ENCODE measurements around the gene PHC2. TPM values are rescaled to one million over a fixed set of nuclear protein-coding genes. Genes with fewer than 3 reads are reported as not detected.

Gene PHC2
- total and polyA plus RNA-seq, 8 donors: 70.8 to 140 (median 109) TPM

GRCh38 chr1:33280091-33280661 lies 150.7 kb downstream of the PHC2 start:
- TF ChIP-seq POLR2AphosphoS5 (IDR thresholded peaks at IDR 0.05): no peak
- no peak for TF ChIP-seq EP300 (IDR thresholded peaks at IDR 0.05)
- TF ChIP-seq CTCF (IDR thresholded peaks at IDR 0.05): no peak
- no peak for TF ChIP-seq POLR2A (IDR thresholded peaks at IDR 0.05)
- Histone ChIP-seq H3K27ac (no peak overlapping the region), H3K4me3 (no peak overlapping the region), H3K9me3 (no peaks in the 10 kb centered on the region), H3K36me3 (peaks cover 35 to 95% (median 86%) of the 10 kb centered on the region in 4 donors), H3K4me1 (peaks cover 0 to 1% (median 0%) of the 10 kb centered on the region in 4 donors), H3K27me3 (no peaks in the 10 kb centered on the region)
- intact Hi-C loops (cut with DNase I; ENCODE audit: low total_unique reads): no loop called here
- no peak for DNase-seq
- WGBS, 5 donors: 95 to 97% (median 96%) methylated on average over 24 to 29 of the region's 29 CpGs

GRCh38 chr1:33277488-33278084 lies 153.3 kb downstream of the PHC2 start:
- H3K4me3 ChIP-seq: no peak overlapping the region
- H3K27me3 ChIP-seq: no peaks in the 10 kb centered on the region
- DNase-seq: no peak
- no peaks in the 10 kb centered on the region for H3K9me3 ChIP-seq
- peaks cover 35 to 69% (median 66%) of the 10 kb centered on the region in 4 donors for H3K36me3 ChIP-seq
- H3K27ac ChIP-seq: no peak overlapping the region
- intact Hi-C loops (cut with DNase I; ENCODE audit: low total_unique reads): no loop called here
- H3K4me1 ChIP-seq: peaks cover 0 to 22% (median 2%) of the 10 kb centered on the region in 4 donors
- no peak for TF ChIP-seq POLR2AphosphoS5 (IDR thresholded peaks at IDR 0.05)
- TF ChIP-seq POLR2A (IDR thresholded peaks at IDR 0.05): no peak
- no peak for TF ChIP-seq EP300 (IDR thresholded peaks at IDR 0.05)
- TF ChIP-seq CTCF (IDR thresholded peaks at IDR 0.05): no peak
- WGBS, 5 donors: 88 to 95% (median 93%) methylated on average over 11 of the region's 11 CpGs

GRCh38 chr1:33276573-33277298 lies 154.2 kb downstream of the PHC2 start:
- Histone ChIP-seq H3K36me3 (peaks cover 26 to 60% (median 58%) of the 10 kb centered on the region in 4 donors), H3K27ac (no peak overlapping the region), H3K27me3 (no peaks in the 10 kb centered on the region), H3K4me1 (peaks cover 0 to 31% (median 8%) of the 10 kb centered on the region in 4 donors), H3K9me3 (no peaks in the 10 kb centered on the region), H3K4me3 (no peak overlapping the region)
- intact Hi-C loops (cut with DNase I; ENCODE audit: low total_unique reads): no loop called here
- DNase-seq: no peak
- WGBS, 5 donors: 86 to 90% (median 89%) methylated on average over 21 to 30 of the region's 30 CpGs
- no peak for TF ChIP-seq CTCF (IDR thresholded peaks at IDR 0.05)
- TF ChIP-seq EP300 (IDR thresholded peaks at IDR 0.05): no peak
- no peak for TF ChIP-seq POLR2A (IDR thresholded peaks at IDR 0.05)
- no peak for TF ChIP-seq POLR2AphosphoS5 (IDR thresholded peaks at IDR 0.05)

- H3K4me1 ChIP-seq: peaks cover 0 to 38% (median 14%) of the 10 kb centered on the region in 4 donors
- no peaks in the 10 kb centered on the region for H3K9me3 ChIP-seq
- no peak overlapping the region for H3K27ac ChIP-seq
- peaks cover 19 to 56% (median 50%) of the 10 kb centered on the region in 4 donors for H3K36me3 ChIP-seq
- no peak overlapping the region for H3K4me3 ChIP-seq
- no peak for TF ChIP-seq CTCF (IDR thresholded peaks at IDR 0.05)
- no peak for TF ChIP-seq POLR2AphosphoS5 (IDR thresholded peaks at IDR 0.05)
- intact Hi-C loops (cut with DNase I; ENCODE audit: low total_unique reads): no loop called here
- no peaks in the 10 kb centered on the region for H3K27me3 ChIP-seq
- WGBS, 5 donors: 95 to 97% (median 96%) methylated on average over 40 to 45 of the region's 45 CpGs
- DNase-seq: no peak
Observed at GRCh38 chr1:33275706-33276572, 155.0 kb downstream of the PHC2 start.
